ENCODE results near the gene SOD2.
A peak's percentile ranks its signal among the peaks of the same experiment; 100 is the strongest.
"Not testable (repeated sequence)": the region's sequence is repeated elsewhere in the genome, so short reads cannot be mapped to it uniquely, and the experiment has no call there.

SOD2 gene

GRCh38 chr6:159693128-159693893 is at the start of gene SOD2:
TSS of gene SOD2 (minus strand) at chr6:159693241. CDS start at chr6:159693167, 74 bp downstream.
- DNase-seq (ENCODE audit: low read depth, low spot score) = peak; percentile 28

- no peak for DNase-seq (ENCODE audit: low read depth, low spot score)
Observed at GRCh38 chr6:159742165-159742564, 49.1 kb upstream of the SOD2 start.

GRCh38 chr6:159739341-159739740 is 46.3 kb upstream of the SOD2 start:
- no peak for DNase-seq (ENCODE audit: low read depth, low spot score)

GRCh38 chr6:159736908-159737307 is 43.9 kb upstream of the SOD2 start:
- no peak for DNase-seq (ENCODE audit: low read depth, low spot score)

- not testable (repeated sequence) for DNase-seq (ENCODE audit: low read depth, low spot score)
Observed at GRCh38 chr6:159733395-159733794, 40.4 kb upstream of the SOD2 start.

GRCh38 chr6:159732550-159732949 is 39.5 kb upstream of the SOD2 start:
- not testable (repeated sequence) for DNase-seq (ENCODE audit: low read depth, low spot score)

GRCh38 chr6:159730332-159730676 is 37.3 kb upstream of the SOD2 start:
- DNase-seq (ENCODE audit: low read depth, low spot score) = no peak

GRCh38 chr6:159729598-159730331 is 36.7 kb upstream of the SOD2 start:
- no peak for DNase-seq (ENCODE audit: low read depth, low spot score)

GRCh38 chr6:159728531-159728964 is 35.5 kb upstream of the SOD2 start:
- no peak for DNase-seq (ENCODE audit: low read depth, low spot score)

GRCh38 chr6:159727717-159728445 is 34.8 kb upstream of the SOD2 start:
- DNase-seq (ENCODE audit: low read depth, low spot score) = no peak

- peak; percentile 84 for DNase-seq (ENCODE audit: low read depth, low spot score)
Observed at GRCh38 chr6:159726918-159727716, 34.1 kb upstream of the SOD2 start, which contains the start of gene WTAP. TSS of gene WTAP (plus strand) at chr6:159727506. CDS start at chr6:159736266, 8,760 bp downstream.

GRCh38 chr6:159726255-159726917 is 33.3 kb upstream of the SOD2 start:
- peak; percentile 42 for DNase-seq (ENCODE audit: low read depth, low spot score)

- DNase-seq (ENCODE audit: low read depth, low spot score) = not testable (repeated sequence)
Observed at GRCh38 chr6:159725208-159725607, 32.2 kb upstream of the SOD2 start.

- DNase-seq (ENCODE audit: low read depth, low spot score) = no peak
Observed at GRCh38 chr6:159724778-159725177, 31.7 kb upstream of the SOD2 start.

- no peak for DNase-seq (ENCODE audit: low read depth, low spot score)
Observed at GRCh38 chr6:159723259-159723658, 30.2 kb upstream of the SOD2 start.

- DNase-seq (ENCODE audit: low read depth, low spot score) = no peak
Observed at GRCh38 chr6:159722655-159723054, 29.6 kb upstream of the SOD2 start.

- not testable (repeated sequence) for DNase-seq (ENCODE audit: low read depth, low spot score)
Observed at GRCh38 chr6:159721981-159722380, 28.9 kb upstream of the SOD2 start.

- no peak for DNase-seq (ENCODE audit: low read depth, low spot score)
Observed at GRCh38 chr6:159720708-159721107, 27.7 kb upstream of the SOD2 start.

- DNase-seq (ENCODE audit: low read depth, low spot score) = no peak
Observed at GRCh38 chr6:159719287-159719686, 26.2 kb upstream of the SOD2 start.

- no peak for DNase-seq (ENCODE audit: low read depth, low spot score)
Observed at GRCh38 chr6:159718634-159719033, 25.6 kb upstream of the SOD2 start.

Data from iPS DF 19.7 (cell line).